Tibial nerve (tissue), 4 donors: ENCODE data around the gene SLC35F1. TPM values are rescaled to one million over a fixed set of nuclear protein-coding genes. Genes with fewer than 3 reads are reported as not detected.

ENCODE experiments used
- DNase-seq, 2 donors: peaks; one replicate each; pipeline ENCODE4 v3.0.0-alpha.2; 2019; ENCODE audit warnings: low spot score in 2 of 2
- H3K27ac ChIP-seq, 4 donors: fragments of 200-600 bp; sonication (generic) in 3 of 4; one replicate each; pipeline ENCODE4 v1.5.1; 2017 to 2019; ENCODE audit warnings: mild to moderate bottlenecking in 1 of 4
- H3K27me3 ChIP-seq, 2 donors: fragments of 200-600 bp; sonication (generic) in 1 of 2; one replicate each; pipeline versions ENCODE4 v1.5.1 to v1.6.0; 2017 to 2019
- H3K36me3 ChIP-seq, 3 donors: fragments of 200-600 bp; sonication (generic); one replicate each; pipeline ENCODE4 v1.5.1; 2018 to 2019
- H3K4me1 ChIP-seq, 4 donors: fragments of 200-600 bp; sonication (generic) in 3 of 4; one replicate each; pipeline ENCODE4 v1.5.1; 2017 to 2019
- H3K4me3 ChIP-seq, 4 donors: fragments of 200-600 bp; sonication (generic) in 3 of 4; one replicate each; pipeline ENCODE4 v1.5.1; 2017 to 2019; ENCODE audit warnings: mild to moderate bottlenecking in 1 of 4, moderate library complexity in 1 of 4
- H3K9me3 ChIP-seq, 4 donors: fragments of 200-600 bp; sonication (generic) in 3 of 4; one replicate each; pipeline ENCODE4 v1.5.1; 2017 to 2019
- CTCF ChIP-seq, 5 experiments: fragments of 200-600 bp in 3 of 5; fragments of 450-650 bp in 2 of 5; sonication (generic) in 3 of 5; IDR thresholded peaks; one replicate each; pipeline ENCODE4 v1.5.1; 2016 to 2019; ENCODE audit warnings: antibody characterized with exemption in 5 of 5, mild to moderate bottlenecking in 3 of 5, moderate library complexity in 2 of 5
- EP300 ChIP-seq, 2 donors: sonication (generic); formaldehyde crosslinking; IDR thresholded peaks; one replicate each; pipeline ENCODE4 v1.6.1; 2017; ENCODE audit warnings: antibody characterized with exemption in 2 of 2, mild to moderate bottlenecking in 1 of 2
- POLR2A ChIP-seq, 2 donors: fragments of 450-650 bp; IDR thresholded peaks; one replicate each; pipeline ENCODE4 v1.6.1; 2017; ENCODE audit warnings: antibody characterized with exemption in 2 of 2, mild to moderate bottlenecking in 2 of 2, moderate library complexity in 2 of 2
- WGBS, 2 donors: methylation state at CpG; one replicate each; pipeline ENCODE4 v1.1.5; 2018; 5-methylcytosine and 5-hydroxymethylcytosine counted together
- total RNA-seq, 4 donors: library from RNA; depleted of rRNA; stranded (reverse); fragments of >200 nt; gene quantifications; one replicate each; pipeline ENCODE4 v1.1.0, GENCODE V29; 2016

The SLC35F1 gene
- total RNA-seq, 4 donors from 2014 or later, result 12.7 to 40.4 (median 16.5) TPM

- H3K9me3 ChIP-seq, result no peaks in the 10 kb centered on the region
- no peak overlapping the region for H3K27ac ChIP-seq
- H3K4me3 ChIP-seq, result no peak overlapping the region
- peaks cover 0 to 10% of the 10 kb centered on the region in 2 donors for H3K27me3 ChIP-seq
- no peak for DNase-seq
- TF ChIP-seq EP300 (IDR thresholded peaks at IDR 0.05) (no peak), POLR2A (IDR thresholded peaks at IDR 0.05) (no peak), CTCF (IDR thresholded peaks at IDR 0.05) (no peak)
- peaks cover 0 to 15% (median 0%) of the 10 kb centered on the region in 4 donors for H3K4me1 ChIP-seq
- 88 to 100% methylated on average over 1 of the region's 1 CpG for WGBS, 2 donors
- H3K36me3 ChIP-seq, result no peaks in the 10 kb centered on the region
These were observed 9.4 kb downstream of the SLC35F1 start for GRCh38 chr6:117916483-117916882.

GRCh38 chr6:117917176-117917575 is 10.1 kb downstream of the SLC35F1 start:
- no peak for DNase-seq
- H3K27me3 ChIP-seq, result peaks cover 0 to 10% of the 10 kb centered on the region in 2 donors
- TF ChIP-seq CTCF (IDR thresholded peaks at IDR 0.05) (no peak), POLR2A (IDR thresholded peaks at IDR 0.05) (no peak), EP300 (IDR thresholded peaks at IDR 0.05) (no peak)
- H3K4me1 ChIP-seq, result peaks cover 0 to 15% (median 0%) of the 10 kb centered on the region in 4 donors
- 80 to 90% methylated on average over 2 of the region's 2 CpGs for WGBS, 2 donors
- H3K27ac ChIP-seq, result no peak overlapping the region
- no peak overlapping the region for H3K4me3 ChIP-seq
- H3K36me3 ChIP-seq, result no peaks in the 10 kb centered on the region
- H3K9me3 ChIP-seq, result no peaks in the 10 kb centered on the region

GRCh38 chr6:117918454-117918853 is 11.4 kb downstream of the SLC35F1 start:
- WGBS, 2 donors, result 46 to 48% methylated on average over 5 of the region's 5 CpGs
- Histone ChIP-seq H3K36me3 (no peaks in the 10 kb centered on the region), H3K27ac (peak overlapping the region in 1 of 4 donors; percentile 87), H3K4me1 (peaks cover 0 to 15% (median 0%) of the 10 kb centered on the region in 4 donors), H3K9me3 (no peaks in the 10 kb centered on the region), H3K4me3 (no peak overlapping the region), H3K27me3 (peaks cover 0 to 10% of the 10 kb centered on the region in 2 donors)
- DNase-seq, result no peak
- TF ChIP-seq EP300 (IDR thresholded peaks at IDR 0.05) (no peak), CTCF (IDR thresholded peaks at IDR 0.05) (no peak), POLR2A (IDR thresholded peaks at IDR 0.05) (no peak)

- no peak for DNase-seq
- 7 to 13% methylated on average over 7 of the region's 7 CpGs for WGBS, 2 donors
- TF ChIP-seq CTCF (IDR thresholded peaks at IDR 0.05), result no peak
- Histone ChIP-seq H3K4me1 (peaks cover 0 to 15% (median 0%) of the 10 kb centered on the region in 4 donors), H3K4me3 (peak overlapping the region in 1 of 4 donors; percentile 53), H3K36me3 (no peaks in the 10 kb centered on the region), H3K9me3 (no peaks in the 10 kb centered on the region), H3K27ac (peak overlapping the region; percentile 47 to 87 (median 66)), H3K27me3 (peaks cover 0 to 10% of the 10 kb centered on the region in 2 donors)
These were observed 12.2 kb downstream of the SLC35F1 start for GRCh38 chr6:117919275-117919674.

- DNase-seq, result peak in 1 of 2 donors; percentile 25
These were observed 13.0 kb downstream of the SLC35F1 start for GRCh38 chr6:117919775-117920729.

More at GRCh38 chr6:117919775-117920729, 13.0 kb downstream of the SLC35F1 start:
- H3K4me1 ChIP-seq, result peaks cover 0 to 15% (median 0%) of the 10 kb centered on the region in 4 donors
- peak overlapping the region; percentile 27 to 53 (median 32) for H3K4me3 ChIP-seq
- H3K9me3 ChIP-seq, result no peaks in the 10 kb centered on the region
- H3K27ac ChIP-seq, result peak overlapping the region; percentile 47 to 87 (median 66)
- H3K36me3 ChIP-seq, result no peaks in the 10 kb centered on the region
- 1 to 6% methylated on average over 38 to 39 of the region's 39 CpGs for WGBS, 2 donors
- H3K27me3 ChIP-seq, result peaks cover 0 to 10% of the 10 kb centered on the region in 2 donors
- no peak for TF ChIP-seq EP300 (IDR thresholded peaks at IDR 0.05)
- no peak for TF ChIP-seq POLR2A (IDR thresholded peaks at IDR 0.05)
- TF ChIP-seq CTCF (IDR thresholded peaks at IDR 0.05), result no peak
